ENCODE measurements around the gene TNFRSF14.
"Not testable (repeated sequence)": the region's sequence is repeated elsewhere in the genome, so short reads cannot be mapped to it uniquely, and the experiment has no call there.

The TNFRSF14 gene

DNA sequence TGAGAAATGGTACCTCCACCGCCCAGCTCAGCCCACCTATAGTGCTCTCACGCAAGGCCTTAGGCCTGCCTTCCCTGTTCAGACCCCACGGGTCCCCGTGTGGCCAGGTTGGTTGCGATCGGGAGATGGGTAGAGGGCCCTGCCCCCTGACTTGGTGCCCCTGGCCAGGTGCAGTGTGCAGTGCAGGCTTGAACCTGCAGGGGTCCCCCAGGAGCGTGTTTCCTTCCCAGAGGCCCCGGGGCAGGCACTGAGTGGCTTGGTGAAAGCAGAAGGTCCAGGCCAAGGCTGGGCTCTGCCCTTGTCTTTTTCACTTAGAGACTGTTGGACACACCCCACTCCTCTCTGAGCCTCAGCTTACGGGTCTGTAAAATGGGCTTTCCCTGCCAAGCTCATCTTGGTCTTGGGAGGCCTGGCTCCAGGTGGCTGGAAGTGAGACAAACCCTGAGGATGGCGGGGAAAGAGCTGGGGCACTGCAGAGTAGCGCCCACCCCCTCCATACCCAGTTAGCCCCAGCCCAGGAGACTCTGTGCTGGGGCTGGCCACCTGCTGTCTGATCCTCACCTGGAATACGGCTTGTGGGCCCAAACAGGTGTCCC, 16.8 kb upstream of the TNFRSF14 start:
- DNase-seq, result peak; percentile 45

DNA sequence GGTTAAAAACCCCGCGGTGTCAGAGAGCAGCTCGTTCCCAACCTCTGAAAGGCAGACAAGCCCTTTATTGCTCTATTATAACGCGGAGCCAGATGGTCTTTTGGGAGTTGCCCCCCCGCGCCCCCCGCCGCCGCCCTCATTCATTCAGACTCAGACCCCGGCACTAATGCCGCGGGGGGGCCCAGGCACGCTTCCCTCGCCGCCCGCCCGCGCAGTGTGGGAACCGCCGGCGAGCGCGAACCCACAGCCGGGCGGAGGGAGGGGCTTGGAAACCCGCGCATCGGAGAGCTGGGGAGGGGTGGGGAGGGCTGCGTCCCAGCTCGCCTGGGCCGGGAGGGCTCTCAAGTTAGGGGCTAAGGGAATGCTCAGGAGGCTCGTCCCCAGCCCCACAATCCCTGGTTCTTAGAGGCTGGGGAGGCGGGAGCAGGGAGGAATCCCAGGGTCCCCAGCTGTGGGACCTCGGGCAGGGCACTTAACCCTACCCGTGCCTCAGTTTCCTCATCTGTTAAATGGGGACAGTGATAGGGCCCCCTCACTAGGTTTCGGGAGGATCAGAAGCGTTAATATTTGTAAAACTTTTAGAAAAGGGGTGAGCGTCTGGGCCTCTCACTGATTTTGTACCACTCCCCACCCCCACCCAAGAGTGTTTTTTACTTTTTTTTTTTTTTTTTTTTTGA, 15.2 kb upstream of the TNFRSF14 start:
- peak; percentile 34 for DNase-seq

- no peak for DNase-seq
Measured at GRCh38 chr1:2541619-2542245, 14.4 kb upstream of the TNFRSF14 start.

DNA sequence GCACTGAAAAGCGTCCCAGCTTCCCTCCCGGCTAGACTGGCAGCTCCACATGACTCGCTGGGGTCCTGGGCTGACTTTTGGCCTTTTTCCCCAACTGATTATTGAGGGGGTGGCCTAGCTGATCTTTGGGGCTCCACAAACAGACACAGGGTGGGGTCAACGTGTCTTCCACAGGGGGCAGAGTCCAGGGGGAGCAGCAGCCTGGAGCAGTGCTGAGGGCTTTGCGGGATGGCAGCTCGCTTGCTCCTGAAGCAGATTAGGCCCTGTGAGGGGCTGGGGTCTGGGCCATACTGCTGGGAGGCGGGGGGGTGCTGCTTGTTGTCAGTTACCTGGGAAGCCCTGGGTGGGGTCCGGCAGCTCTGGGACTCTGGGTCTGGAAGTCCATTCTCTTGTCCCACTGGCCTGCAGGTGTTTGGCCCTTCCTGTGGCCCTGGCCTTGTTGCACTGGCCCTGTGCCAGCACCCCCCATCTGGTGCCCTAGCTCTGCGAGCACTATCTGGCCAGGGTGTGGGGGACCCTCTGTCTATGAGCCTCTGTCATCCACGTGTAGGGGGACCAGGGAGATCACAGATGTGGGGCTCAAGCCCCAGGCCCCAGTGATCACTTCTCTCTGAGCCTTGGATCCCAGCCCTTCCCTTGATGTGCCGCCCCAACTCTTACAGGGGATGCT, 13.8 kb upstream of the TNFRSF14 start:
- DNase-seq, result no peak

- peak; percentile 68 for DNase-seq
Measured at GRCh38 chr1:2543543-2544092, 12.6 kb upstream of the TNFRSF14 start.

DNA sequence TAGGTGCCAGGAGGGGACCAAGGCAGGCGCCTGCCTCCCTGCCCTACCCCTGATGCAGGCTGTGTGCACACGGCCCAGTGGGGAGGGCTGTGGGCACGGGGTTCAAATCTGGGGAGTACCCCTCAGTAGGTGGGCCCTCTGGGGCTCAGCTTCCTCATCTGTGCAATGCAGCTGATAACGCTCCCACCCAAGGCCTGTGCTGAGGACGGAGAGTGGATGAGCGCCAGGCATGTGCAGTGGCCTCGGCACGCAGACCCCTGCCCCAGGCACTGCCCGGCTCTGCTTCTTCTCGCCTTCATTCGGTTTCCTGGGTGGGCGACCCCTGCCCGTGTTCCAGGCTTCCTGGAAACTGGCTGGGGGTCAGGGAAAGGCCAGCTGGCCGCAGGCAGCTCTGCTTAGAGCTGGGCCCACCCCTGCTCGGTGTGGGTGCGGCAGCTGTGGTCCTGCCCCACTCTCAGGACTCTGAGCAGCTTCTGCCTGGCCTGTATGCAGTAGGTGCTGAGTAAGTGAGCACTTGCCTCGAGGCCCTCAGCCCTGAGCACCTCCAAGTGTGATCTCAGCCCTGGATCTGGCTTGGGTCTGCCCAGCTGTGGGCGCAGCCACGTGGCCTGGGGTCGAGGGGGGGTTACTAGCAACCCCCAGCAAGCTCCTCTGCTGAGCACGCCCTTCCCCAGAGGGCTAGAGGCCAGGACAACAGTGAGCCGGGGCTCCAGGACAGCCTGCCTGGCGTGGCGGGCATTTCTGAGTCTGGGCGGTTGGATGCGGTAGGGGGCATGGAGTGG, 11.9 kb upstream of the TNFRSF14 start:
- DNase-seq, result no peak

- DNase-seq, result no peak
Measured at GRCh38 chr1:2544875-2545640, 11.1 kb upstream of the TNFRSF14 start.

DNA sequence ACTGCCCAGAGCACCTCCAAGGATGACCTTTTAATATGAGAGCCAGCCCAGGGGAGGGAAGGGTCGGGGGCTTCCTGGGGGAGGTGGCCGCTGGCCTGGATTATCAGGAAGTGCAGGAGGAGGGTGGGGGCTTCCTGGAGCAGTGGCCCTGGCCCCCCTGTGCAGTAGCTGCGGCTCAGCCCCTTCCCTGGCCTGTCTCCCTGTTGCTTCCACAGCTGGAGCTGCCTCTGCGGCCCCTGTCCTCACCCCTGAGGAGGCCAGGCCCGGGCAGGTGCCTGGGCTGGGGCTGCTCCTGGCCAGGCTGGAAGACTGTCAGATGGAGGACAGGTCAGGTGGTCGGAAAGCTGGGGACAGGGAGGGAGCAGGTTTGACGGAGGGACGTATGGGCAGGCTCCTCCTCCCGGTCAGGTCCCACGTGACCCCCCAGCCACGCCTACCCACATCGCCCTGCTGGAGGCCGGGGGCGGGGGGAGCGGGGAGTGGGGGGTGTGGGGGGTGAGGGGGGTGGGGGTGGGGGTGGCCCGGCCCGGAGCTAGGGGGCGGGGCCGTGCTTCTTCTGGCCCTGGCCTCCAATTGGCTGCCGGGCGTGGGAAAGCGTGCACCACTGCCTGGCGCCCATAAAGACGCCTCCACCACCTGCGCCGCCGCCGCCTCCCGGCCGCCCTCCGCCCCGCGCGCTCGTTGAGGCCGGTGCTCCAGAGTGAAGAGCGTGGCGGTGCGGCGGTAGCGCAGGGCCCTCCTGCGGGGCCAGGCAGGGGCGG, 10.2 kb upstream of the TNFRSF14 start:
- DNase-seq, result peak; percentile 96

DNA sequence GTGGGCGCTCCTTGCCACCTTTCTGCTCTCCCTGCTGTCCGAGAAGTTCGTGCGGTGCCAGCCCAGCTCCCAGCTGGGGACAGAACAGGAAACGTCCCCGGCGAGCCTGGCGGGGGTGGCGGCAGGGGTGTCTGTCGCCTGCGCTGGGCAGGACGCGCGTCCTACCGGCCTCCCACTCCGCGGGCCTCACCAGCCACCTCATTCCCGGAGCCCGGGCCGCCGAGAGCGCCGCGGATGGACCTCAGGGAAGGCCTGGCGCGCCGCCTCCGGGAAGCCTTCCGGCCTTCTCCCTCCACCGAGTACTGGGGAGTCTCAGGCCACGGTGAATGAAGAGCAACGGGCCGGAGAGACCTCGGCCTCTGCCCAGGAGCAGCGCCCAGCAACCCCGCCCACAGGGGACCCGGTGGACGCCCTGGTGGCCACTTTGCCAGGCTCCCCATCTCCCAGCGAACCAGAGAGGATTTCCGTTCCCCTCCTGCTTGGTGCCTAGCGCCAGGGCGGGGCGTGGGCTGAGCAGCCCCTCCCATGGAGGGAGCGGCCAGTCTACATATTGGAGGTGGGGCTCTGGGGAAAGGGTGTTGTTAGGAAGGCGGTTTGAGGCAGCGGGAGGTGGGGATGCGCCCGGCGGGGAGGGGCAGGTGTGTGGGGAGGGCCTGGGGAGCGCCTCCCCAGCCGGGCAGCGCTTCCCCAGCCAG, 9.5 kb upstream of the TNFRSF14 start:
- DNase-seq, result peak; percentile 91

- peak; percentile 54 for DNase-seq
Measured at GRCh38 chr1:2547210-2548067, 8.7 kb upstream of the TNFRSF14 start.

- DNase-seq, result peak; percentile 92
Measured at GRCh38 chr1:2548068-2548589, 8.0 kb upstream of the TNFRSF14 start.

- not testable (repeated sequence) for DNase-seq
Measured at GRCh38 chr1:2549367-2550029, 6.7 kb upstream of the TNFRSF14 start.

DNA sequence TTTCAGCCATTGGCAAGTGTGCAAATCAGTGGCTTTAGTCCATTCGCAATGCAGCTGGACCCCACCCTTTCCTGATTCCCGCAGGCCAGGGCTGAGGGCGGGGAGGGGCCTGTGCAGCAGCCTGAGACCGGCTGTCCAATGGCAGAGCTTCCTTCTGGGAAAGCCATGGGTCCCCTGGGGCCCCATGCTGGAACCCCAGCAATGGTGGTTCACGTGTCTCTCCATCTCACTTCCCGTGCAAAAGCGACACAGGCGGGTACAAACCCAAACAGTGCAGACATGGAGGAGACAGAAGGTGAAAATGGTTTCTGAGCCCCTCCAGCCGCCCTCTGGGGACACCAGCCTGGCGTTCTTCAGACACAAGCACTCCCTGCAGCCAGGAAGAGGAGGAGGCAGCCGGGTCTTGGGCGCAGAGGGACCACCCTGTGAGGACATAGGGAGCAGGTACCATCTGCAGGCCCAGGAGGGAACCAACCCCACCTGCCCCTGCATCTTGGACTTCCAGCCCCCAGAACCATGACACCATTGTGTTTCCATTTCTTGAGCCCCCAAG, 5.8 kb upstream of the TNFRSF14 start:
- DNase-seq, result not testable (repeated sequence)

DNA sequence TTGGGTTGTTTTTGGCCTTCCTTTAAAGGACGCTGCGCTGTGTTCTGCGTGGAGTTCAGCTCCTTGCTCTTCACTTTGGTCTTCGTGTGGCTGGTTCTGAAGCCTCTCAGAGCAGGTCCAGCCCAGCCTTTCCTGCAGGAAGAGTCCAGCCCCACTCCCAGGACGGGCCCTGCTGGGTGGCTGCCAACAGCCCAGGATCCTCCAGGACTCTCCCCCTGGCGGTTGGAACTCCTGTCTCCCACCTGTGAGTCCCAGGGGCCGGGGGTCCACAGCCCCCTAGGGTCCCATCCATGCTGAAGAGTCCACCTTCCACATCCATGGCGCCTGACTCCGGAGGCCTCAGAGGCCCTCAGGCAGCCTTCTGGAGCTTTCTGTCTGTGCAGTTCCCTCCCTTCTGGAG, 4.6 kb upstream of the TNFRSF14 start:
- not testable (repeated sequence) for DNase-seq

GRCh38 chr1:2552189-2552588, 4.0 kb upstream of the TNFRSF14 start:
- no peak for DNase-seq

DNA sequence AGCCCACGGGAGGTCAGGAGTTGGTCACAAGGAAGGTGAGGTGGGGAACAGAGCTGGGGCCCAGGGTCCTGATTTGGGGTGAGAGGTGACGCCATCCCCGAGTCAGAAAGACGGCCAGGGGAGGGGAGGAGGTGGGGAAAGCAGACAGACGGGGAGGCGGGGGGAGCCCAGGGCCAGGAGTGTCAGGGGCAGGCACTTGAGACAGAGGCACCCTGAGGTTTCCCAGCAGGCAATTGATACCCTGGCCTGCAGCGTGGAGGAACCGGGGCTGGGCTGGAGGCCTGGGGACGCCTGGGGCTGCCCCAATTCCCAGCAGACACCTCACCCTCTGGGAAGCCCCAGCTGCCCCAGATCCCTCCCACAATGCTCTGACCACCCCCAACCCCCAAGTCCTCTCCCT, 3.1 kb upstream of the TNFRSF14 start:
- DNase-seq, result not testable (repeated sequence)

DNA sequence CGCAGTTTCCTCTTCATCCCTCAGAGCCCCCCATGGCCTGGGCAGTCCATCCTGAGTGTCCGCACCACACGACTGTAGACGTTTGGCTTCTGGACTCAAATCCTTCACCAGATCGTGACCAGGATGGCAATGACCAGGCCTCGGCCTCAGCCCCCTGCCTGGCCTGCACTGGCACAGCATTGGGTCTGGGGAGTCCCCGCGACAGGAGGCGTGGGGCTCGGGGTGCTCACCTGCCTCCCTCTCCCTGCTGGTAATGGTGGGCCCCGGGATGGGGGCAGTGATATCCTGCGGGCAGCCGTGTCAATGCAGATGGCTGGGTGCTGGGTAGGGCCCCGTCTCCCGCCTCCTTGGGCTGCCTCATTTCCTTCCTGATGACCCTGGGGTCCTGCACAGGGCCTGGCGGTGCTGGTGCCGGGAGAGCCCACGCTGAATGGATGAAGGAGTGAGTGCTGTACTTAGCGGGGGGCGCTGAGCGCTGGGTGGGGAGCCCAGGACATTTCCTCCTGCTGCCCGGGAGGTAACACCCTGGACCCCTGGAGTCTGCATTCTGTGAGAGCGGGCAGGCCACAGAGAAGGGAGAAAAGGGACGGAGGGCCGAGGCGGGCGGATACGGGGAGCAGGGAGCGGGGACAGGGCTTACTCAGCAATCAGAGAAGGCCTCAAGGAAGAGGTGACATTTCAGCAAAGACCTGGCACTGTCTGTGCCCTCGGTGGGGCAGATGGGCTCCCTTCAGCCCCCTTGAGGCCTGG, 2.1 kb upstream of the TNFRSF14 start:
- no peak for DNase-seq
